GM21576 (cell line): ENCODE data around the gene ENGASE.

Experiments used
- ATAC-seq: cut with Tn5 transposase; IDR thresholded peaks from one replicate; pipeline ENCODE4 v1.9.1; 2021; ENCODE audit warnings: mild to moderate bottlenecking, moderate library complexity; ENCODE audit not compliant: unreplicated experiment

ENGASE gene

DNA sequence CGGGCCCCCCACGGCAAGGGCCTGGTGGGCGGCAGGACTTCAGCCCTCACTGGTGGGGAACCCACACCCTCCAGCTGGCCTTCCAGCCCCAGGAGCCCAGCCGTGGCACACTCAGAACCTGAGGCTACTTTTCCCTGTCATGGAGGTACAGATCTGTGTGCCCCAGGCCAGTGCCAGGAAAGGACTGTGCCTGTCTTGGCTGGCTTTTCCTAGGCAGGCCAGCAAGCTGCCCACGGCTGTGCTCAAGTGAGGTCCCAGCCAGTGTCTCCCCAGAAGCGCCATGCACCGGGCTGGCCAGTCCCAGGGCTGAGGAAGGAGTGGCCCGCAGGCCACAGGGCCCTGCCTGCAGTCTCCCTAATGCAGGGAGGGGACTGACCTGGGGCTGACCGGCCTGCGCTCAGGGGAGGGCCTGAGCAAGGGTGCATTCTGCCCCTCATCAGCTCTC is 16.6 kb downstream of the ENGASE start:
- no peak for ATAC-seq

DNA sequence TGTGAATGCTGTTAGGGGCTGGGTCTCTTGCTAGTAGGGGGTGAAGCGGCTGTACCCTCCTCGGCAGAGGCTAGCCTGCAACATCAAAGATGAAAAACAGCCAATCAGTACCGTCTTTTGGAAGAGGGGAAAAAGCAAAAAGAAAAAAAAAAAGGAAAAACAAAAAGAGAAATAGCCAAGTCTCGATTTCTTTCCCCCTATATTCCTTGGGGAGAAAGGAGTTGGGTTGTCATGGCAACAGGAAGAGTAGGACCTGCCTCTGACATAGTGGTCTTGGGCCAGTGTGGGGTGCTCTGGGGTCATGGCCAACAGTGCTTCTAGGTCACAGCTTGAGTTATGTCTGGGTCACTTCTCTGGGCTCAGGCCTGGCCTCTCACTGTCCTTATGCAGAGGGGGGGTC is 17.9 kb downstream of the ENGASE start:
- ATAC-seq: no peak

DNA sequence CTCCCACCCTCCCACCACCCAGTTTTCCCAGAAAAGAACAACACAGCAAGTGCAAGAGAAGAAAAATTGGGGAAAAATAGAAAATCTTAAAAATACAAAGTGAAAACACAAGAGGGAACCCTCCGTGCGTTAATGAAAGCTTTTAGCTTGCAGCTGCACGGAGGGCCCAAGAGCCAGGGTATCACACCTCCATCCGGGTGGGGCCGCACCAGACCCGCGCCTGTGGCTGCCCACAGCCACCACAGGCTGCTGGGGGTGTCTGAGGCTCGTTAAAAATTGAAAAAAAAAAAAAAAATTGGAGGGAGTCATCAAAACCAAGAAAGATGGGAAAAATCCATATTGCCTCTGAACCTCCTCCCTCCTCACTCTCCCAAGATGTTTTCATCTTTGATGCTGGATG is 18.6 kb downstream of the ENGASE start:
- ATAC-seq: no peak

DNA sequence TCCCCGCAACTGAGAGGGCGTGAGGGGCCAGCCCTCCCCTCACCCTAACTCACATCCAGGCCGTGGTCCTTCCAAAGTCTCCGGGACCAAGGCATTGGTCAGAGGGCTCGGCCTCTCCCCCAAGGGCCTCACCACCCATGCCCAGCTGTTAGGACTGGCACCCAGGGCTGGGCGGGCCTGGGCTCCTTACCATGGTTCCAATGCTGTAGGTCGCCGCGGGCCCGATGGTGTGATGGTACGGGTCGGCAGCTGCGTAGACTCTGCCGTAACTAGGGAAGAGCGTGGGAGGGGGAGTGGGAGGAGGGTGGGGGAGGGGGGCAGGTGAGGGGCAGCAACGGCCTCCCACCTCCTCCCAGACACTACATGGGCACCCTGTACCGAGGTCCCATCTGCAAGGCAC is 19.6 kb downstream of the ENGASE start:
- no peak for ATAC-seq

DNA sequence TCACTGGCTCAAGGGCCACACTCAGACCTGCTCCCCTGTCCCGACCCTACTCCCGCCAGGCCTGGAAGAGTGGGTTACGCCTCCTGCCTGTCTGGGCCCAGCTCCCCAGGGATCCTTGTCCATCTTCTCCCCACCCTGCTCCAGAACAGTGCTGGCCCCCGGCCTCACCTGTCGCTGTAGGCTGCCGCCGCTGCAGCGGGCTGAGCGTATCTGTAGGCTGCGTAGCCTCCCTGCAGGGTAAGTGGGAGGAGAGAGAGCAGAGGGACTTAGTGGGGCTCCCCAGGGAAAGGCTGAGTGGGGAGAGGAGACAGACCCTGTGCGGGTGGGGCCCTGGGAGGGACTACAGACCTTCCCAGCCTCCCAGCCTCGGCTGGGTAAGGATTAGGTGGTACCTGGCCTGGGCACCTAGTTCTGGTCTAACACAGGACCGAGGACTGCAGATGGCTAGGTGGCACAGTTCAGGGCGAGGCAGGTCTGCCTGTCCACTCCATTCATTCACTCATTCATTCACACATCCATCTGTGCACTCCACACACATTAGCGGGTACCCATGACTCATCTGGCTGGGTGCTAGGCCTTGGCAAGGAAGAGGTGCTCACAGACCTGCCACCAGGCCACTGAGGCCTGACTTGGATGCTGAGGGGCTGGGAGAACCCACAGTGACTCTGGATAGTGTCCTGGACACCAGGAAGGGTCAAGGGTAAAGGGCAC is 20.9 kb downstream of the ENGASE start:
- ATAC-seq: no peak

DNA sequence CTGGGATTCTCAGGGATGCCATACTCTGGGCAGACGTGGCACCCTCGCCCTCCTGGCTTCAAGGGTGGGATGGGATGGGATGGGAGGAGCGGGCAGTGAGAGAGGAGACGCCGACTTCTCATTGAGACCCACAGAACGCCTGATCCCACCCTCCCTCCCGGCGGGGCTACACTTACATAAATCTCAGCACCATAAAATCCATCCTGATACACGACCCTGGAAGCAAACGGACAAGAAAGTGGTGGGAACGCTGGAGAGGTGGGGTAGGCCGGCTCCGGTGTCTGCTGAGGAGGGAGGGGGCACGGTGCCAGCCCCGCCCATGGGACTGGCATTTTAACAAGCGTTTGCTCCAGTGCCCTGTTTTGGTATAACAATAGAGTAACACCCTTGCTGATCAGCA is 21.9 kb downstream of the ENGASE start:
- no peak for ATAC-seq

DNA sequence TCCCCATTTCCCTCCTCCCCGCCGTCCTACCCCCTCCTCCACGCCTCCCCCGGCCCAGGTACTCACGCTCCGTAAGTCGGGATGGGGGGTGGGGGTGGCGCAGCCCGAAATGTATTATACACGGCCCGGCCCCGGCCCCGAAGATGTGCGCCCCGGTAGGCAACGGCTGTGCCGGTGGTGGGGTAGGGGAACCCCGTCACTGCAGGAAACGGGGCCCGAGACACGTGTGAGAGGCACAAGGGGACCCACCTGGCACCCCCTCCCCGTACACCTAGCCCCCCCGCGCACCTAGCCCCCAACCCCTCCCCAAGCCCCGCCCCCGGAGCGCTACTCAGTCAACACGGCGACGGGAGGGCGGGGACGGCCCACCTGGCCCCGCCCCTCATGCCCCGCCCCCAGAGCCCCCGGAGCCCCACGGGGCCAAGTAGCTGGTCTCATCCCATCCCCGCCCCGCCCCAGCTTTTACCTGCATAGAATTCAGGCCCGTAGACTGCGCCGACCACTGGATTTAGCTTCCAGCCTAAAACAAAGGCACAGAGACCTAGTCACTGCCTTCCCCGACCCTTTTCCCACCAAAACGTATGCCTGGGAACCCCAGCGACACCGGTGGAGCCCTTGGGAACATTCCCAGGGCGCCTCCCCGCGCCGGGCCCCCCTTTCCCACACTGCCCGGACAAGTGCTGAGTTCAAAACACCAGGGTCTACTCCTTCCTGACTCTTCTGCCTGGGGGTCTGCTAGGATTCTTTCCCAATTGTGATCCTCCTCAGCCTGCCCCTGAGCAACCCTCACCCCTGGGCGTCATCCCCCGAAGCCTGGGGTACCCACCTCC is 22.8 kb downstream of the ENGASE start:
- ATAC-seq: no peak

DNA sequence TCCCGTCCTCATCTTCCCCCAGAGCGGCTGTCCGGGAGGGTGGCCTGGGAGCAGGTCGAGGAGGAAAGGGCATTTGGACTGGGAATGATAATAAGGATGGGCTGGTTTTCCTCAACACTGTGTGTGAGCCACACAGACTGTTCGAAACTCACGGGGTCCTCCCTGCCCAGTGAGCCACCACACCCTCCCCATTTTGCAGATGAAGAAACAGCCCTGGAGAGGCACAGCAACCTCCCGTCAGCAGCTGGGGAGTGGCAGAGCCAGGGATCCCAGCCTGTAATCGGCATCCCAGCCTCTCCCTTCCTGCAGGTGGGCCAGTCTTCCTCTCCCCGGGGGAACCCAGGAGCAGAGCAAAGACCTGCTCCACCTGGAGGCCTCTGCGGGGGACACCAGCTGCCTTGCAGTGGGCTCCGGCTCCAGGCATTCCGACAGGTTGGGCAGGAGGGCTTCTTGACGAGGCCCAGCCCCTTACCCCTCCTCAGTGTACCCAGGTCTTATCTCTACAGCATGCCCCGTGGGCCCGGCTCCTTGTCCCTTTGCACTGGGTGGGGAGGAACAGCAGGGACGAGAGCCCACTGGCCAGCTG is 23.8 kb downstream of the ENGASE start:
- ATAC-seq: no peak

DNA sequence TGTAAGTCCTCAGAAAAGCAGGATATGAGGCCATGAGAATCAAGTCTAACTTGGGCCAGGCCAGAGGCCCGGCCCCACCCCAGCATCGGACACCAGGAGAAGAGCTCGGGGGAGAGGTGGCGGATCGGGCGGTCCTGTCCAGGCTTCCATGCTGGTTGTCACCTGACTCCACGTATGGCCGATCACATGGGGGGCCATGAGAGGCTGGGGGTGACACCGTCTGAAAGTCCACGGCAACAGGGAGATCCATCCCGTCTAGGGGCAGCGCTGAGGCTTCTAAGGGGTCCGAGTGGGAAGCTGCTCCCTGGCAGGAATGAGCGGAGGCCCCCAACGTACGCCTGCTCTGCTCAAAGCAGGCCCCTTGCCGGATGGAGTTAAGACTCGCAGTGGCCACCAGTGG is 25.8 kb downstream of the ENGASE start:
- no peak for ATAC-seq

DNA sequence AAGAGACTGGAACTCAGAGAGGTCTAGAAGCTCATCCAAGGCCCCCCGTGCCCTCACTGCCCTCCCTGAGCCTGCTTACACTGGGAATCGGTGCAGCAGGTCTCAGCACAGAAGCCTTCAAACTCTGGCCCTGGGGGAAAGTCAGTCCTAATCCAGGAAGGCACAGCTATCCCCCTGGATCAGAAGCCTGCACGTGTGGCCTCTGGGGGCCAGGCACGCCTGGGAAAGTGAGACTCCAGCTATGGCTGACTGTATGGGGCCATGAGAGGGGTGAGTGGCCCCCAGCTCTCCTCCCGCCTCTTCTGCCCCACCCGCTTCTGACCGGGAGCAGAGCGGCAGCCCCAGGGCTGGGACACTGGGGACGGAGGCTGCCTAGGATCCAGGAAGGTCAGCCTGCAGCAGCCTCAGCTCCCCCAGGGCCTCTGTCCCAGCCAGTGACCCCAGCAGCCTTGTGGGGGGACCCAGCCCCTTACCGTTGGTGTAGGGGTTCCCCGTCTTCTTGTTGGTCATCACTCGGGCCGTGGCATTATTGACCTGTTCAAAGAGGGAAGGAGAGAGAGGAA is 26.6 kb downstream of the ENGASE start:
- no peak for ATAC-seq

DNA sequence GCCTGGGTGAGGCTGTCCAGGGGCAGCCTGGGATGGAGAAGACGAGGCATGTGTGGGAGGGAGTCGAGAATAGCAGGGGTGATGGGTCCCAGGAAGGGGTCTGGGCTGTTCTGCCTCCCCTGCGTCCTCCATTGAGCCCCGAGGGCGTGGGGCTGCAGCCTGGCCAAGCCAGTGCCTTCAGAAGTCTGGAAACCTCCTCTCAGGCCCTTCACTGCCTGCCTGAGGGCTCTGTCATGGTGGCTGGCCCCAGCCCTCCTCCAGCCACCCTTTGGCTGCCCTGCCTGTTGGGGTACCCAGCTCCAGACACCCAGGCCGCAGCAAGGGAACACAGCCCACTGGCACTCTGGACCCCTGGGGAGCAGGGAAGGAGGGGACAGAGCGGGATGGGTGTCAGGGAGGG is 27.6 kb downstream of the ENGASE start:
- no peak for ATAC-seq

DNA sequence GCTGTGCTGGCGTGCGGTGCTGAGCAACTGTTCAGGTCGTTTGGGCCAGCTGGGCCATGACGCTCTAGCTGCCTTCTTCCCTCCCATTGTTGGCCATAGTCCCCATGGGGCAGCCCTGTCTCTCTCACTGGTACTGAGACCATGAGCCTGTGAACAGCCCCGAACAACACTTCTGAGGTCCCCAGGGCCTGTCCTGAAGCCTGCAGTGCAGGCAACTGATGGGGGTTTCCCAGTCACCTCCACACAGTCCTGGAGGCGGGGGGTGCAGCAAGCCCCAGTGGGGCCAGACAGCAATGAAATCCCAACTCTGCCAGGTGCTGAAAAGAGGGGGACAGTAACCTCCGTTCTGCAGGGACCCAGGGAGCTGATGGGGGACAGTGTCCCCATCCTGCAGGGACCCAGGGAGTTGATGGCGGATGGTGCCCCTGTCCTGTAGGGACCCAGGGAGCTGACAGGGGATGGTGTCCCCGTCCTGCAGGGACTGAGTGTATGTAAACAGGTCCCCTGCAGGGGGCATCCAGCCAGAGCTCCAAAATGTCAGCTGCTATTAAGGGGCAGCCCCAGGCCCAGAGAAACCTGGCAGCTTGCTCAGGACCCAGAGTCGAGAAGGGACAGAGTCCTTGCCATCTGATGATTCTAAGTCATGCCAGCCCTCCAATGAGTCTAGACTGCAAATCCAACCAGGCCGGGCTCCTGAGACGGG is 30.4 kb downstream of the ENGASE start:
- no peak for ATAC-seq

DNA sequence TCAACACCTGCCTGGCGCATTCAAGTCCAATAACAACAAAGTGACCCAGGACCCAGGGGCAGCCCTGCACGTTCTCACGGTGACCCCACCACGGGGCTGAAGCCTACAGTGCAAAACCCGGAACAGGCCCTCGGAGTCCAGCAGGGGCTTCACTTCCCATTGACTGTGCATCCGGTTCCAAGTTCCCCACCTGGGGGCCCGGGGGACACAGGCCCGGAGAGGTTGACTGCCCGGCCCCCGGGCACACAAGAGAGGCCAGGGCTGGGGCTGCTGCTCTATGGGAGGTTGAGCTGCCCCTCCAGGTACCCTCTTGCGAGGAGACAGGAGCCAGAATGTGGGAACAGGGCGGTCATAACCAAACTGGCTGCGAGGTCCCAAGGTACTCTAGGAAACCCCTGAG is 31.3 kb downstream of the ENGASE start:
- ATAC-seq: no peak

DNA sequence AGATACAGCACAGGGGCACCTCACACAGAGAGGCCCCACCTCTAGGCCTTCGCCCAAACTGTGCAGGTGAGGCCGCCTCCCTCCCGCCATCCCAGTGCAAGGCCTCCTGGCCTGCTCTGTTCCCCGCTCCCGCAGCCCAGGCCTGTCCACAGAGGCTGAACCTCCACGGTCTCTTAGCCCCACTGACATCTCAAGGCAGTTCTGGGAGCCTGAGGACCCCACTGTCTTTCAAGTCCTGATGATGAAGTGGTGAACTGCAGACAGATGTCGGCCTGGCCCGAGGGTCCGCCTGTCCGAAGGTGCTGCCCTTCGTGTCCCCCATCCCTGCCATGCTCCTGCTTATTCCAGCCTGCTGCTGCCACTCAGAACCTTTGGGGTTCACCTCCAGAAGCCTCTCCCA is 32.3 kb downstream of the ENGASE start:
- no peak for ATAC-seq

DNA sequence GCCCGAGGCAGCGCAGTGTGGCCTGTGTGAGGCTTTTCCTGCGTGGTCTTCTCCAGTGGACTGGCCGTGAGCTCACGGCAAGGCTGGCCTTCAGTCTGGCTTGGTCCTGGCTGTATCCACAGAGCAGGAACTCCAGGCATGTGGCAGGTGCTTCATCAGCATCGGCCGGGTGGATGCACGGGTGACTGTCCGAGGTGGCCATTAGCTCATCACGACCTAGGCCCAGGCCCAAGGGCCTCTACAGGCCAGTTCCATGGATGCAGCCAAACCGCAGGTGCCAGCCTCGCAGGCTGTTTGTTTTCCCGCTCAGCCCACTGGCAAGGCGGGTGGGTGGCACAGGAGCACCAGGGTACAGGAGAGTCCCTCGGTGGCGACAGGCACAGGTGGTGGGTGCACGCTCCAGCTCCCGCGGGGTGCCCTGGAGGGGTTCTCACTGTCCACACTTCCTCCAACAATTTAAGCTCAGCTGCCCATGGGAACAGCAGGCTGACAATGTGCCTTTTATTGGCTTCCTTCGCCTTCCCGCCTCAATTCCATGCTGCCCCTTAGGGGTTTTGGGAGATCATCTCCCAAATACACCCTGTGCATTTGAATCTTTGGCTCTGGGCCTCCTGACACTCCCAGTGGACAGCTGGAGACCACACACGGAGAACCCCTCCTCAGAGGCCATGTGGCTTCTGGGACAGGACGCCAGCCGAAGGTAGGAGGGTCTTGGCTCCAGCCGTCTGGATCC is 33.0 kb downstream of the ENGASE start:
- no peak for ATAC-seq

DNA sequence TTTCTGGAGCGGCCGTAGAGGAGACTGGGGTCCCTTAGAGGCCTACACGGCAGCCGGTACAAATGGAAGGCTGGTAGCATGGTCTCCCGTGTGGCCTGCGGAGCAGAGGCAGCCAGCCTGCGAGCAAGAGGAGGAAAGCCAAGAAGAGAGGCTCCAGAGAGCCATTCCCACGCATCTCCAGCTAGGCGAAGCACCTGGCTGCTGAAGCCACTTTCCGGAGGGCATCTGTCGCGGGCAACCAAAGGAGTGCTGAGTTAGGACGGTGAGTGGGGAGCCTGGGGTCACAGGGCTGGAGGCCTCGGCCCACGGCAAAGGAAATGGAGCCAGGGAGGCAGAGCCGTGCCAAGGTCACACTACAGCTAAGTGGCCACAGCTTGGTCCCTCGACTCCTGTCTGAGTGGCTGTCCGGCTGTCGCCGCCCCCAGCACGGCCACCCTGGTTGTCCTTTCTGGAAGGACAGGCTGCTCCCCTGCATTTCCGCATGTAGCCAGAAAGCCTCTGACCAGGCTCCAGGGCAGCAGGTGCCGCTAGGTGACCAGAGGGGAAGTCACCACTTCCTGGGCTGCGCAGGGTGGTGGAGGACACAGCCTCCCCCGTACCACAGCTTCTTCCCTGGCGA is 33.7 kb downstream of the ENGASE start:
- ATAC-seq: no peak

DNA sequence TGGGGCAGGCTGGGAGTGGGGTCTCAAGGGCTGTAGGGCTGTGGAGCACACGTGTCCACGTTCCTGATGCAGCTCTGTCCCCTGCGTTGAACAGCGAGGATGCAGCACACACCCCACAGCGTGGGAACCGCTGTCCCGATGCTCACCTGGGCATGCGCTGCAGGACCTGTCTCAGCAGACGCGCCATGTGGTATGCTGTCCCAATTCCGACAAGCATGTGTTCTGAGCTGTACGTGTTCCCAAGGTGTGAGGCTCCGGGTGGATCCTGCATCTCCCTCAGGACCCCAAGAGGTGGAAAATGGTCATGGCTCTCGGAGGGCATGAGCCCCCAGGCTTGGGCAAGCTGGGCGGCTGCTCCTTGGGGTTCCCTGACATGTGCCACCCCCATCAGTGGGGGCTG is 34.2 kb downstream of the ENGASE start:
- no peak for ATAC-seq

DNA sequence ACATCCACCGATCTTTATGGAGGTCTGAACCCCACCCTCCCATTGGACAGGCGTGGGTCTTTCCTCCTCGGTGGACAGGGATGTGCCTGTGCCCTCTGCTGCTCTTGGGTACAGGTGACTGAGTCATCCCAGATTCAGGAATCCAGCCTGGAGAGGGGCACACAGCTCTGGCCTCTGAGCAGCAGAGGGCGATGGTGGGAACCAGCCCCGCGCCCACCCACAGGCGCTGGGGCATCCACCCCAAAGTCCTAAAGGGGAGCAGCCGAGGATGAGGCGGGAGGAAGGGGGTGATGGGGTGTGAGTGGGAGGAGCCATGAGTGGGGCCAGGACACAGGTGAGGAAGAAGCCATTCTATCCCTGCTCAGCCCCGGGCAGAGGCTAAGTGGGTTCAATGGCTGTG is 35.0 kb downstream of the ENGASE start:
- no peak for ATAC-seq

DNA sequence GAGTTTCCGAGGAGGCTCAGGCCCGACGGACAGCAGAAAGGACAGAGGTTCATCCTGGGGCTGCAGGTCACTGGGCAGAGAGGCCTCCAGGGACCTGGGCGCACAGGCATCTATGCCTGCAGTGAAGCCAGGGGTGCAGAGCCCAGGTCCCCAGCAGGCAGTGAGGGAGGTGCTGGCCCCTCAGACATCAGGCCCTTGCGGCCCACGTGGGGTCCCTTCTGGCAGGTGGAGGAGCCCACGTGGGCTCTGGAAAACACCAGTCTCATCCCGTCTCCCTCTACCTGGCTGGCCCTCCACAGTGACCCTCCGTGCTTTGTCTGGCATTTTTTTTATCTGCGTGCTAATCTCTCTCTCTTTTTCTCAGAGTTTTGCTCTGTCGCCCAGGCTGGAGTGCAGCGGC is 36.5 kb downstream of the ENGASE start:
- no peak for ATAC-seq

DNA sequence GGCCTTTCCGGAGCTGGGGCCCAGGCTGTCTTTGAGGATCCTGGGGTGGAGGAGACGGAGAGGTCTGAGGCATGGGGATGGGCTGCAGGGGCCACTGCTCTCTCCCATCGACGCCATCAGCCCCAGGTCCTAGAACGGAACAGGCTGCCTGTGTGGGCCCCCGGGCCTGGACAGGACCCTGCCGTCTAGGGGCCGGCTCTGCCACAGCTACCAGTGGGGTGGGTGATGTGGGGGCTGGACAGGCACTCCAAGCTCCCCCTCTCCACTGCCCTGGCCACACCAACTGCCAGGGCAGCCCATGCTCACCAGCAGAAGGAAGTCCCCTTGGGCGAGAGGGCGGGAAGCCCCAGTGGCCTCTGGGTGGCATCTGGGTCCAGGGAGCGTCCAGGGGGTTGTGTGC is 37.8 kb downstream of the ENGASE start:
- no peak for ATAC-seq
